ENCODE measurements around the gene ELF4.

Gene ELF4

GRCh38 chrX:130058652-130059051, 51.6 kb downstream of the ELF4 start:
- TF ChIP-seq POLR2AphosphoS5 (IDR thresholded peaks at IDR 0.05; ENCODE audit: low read depth, low read length) (no peak), TAF1 (IDR thresholded peaks at IDR 0.05; ENCODE audit: borderline replicate concordance, low read depth, low read length) (no peak), POLR2A (IDR thresholded peaks at IDR 0.05; ENCODE audit: low read depth, low read length) (no peak)
- no peak for FAIRE-seq
- no peak for DNase-seq (ENCODE audit: insufficient read length)

GRCh38 chrX:130057209-130057608, 53.1 kb downstream of the ELF4 start:
- no peak for TF ChIP-seq TAF1 (IDR thresholded peaks at IDR 0.05; ENCODE audit: borderline replicate concordance, low read depth, low read length)
- no peak for TF ChIP-seq POLR2A (IDR thresholded peaks at IDR 0.05; ENCODE audit: low read depth, low read length)
- no peak for TF ChIP-seq POLR2AphosphoS5 (IDR thresholded peaks at IDR 0.05; ENCODE audit: low read depth, low read length)
- no peak for FAIRE-seq
- DNase-seq (ENCODE audit: insufficient read length), result no peak

- no peak for DNase-seq (ENCODE audit: insufficient read length)
- FAIRE-seq, result no peak
- TF ChIP-seq POLR2AphosphoS5 (IDR thresholded peaks at IDR 0.05; ENCODE audit: low read depth, low read length) (no peak), TAF1 (IDR thresholded peaks at IDR 0.05; ENCODE audit: borderline replicate concordance, low read depth, low read length) (no peak), POLR2A (IDR thresholded peaks at IDR 0.05; ENCODE audit: low read depth, low read length) (no peak)
These were observed 54.4 kb downstream of the ELF4 start for GRCh38 chrX:130055899-130056298.

DNA sequence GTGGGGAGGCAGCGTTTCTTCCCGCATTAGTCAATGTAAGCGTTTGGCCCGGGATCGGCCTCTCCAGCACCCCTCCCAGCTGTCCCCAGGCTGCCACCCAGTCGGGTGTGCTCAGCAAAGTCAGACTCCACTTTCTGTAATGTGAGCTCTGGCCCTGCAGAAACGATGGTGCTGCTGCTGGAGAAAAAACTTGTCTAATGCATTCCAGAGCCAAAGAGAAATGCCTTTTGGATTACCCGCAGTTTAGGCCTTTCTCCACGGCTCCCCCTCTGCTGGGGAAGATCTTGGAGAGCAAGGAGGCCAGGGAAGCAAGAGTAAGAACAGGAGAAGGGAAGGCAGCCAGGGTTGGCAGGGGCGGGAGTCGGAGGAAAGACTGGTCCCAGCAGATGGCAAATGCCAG, 55.2 kb downstream of the ELF4 start:
- no peak for TF ChIP-seq POLR2A (IDR thresholded peaks at IDR 0.05; ENCODE audit: low read depth, low read length)
- FAIRE-seq (no peak), DNase-seq (ENCODE audit: insufficient read length) (no peak)

GRCh38 chrX:130053236-130053635, 57.1 kb downstream of the ELF4 start:
- DNase-seq (ENCODE audit: insufficient read length) (no peak), FAIRE-seq (no peak)
- TF ChIP-seq POLR2A (IDR thresholded peaks at IDR 0.05; ENCODE audit: low read depth, low read length), result no peak
- no peak for TF ChIP-seq TAF1 (IDR thresholded peaks at IDR 0.05; ENCODE audit: borderline replicate concordance, low read depth, low read length)
- no peak for TF ChIP-seq POLR2AphosphoS5 (IDR thresholded peaks at IDR 0.05; ENCODE audit: low read depth, low read length)

DNA sequence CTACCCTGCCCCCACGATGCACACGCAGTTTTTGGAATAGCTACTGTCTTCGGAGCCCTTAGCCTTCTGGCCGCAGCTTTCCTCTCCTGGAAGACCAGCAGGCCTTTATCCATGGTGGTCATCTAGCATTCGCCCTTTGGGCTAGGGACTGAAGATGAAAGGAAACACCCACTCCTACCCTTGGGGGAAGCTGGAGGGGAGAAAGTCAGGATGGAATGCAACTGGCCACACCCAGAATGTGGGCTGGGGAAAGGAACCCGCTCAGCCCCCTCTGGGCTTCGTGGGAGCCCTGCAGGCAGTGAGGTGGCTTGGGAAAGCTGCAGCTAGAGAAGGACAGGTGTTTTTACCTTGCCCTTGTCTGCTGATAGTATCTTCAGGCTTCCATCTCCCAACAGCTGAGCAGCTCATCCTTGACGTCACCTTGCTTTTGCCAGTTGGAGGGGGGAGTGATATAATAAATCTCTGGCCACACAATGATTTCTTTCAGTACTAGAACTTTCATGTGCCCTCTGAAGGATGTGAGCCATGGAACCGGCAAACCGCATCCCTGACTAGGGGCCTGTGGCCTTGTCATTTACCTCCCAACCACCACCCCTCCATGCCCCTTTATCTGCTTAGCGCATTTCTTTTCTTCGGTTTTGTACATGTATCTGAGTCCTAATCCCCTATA, 59.0 kb downstream of the ELF4 start:
- DNase-seq (ENCODE audit: insufficient read length) (no peak), FAIRE-seq (no peak)
- no peak for TF ChIP-seq TAF1 (IDR thresholded peaks at IDR 0.05; ENCODE audit: borderline replicate concordance, low read depth, low read length)
- TF ChIP-seq POLR2A (IDR thresholded peaks at IDR 0.05; ENCODE audit: low read depth, low read length), result no peak
- TF ChIP-seq POLR2AphosphoS5 (IDR thresholded peaks at IDR 0.05; ENCODE audit: low read depth, low read length), result no peak

DNA sequence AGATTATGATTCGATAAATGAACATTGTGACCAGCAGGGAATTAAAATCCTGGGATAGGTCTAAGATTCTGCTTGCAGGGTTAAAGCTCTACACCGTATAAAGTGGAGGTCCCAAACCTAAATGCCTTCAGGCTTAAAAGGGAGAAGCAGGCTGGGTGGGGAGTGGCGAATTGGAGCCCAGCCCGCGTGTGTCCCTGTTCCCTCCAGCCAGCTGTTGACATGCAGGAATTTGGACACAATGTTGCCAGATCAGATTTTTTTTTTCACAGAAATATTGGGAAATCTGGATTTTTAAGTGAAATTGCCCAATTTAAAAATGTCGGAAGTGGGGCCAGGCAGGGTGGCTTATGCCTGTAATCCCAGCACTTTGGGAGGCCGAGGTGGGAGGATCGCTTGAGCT, 60.5 kb downstream of the ELF4 start:
- DNase-seq (ENCODE audit: insufficient read length), result no peak
- TF ChIP-seq POLR2A (IDR thresholded peaks at IDR 0.05; ENCODE audit: low read depth, low read length) (no peak), POLR2AphosphoS5 (IDR thresholded peaks at IDR 0.05; ENCODE audit: low read depth, low read length) (no peak), TAF1 (IDR thresholded peaks at IDR 0.05; ENCODE audit: borderline replicate concordance, low read depth, low read length) (no peak)
- no peak for FAIRE-seq

- TF ChIP-seq POLR2AphosphoS5 (IDR thresholded peaks at IDR 0.05; ENCODE audit: low read depth, low read length) (no peak), POLR2A (IDR thresholded peaks at IDR 0.05; ENCODE audit: low read depth, low read length) (no peak), TAF1 (IDR thresholded peaks at IDR 0.05; ENCODE audit: borderline replicate concordance, low read depth, low read length) (no peak)
- FAIRE-seq (no peak), DNase-seq (ENCODE audit: insufficient read length) (no peak)
These were observed 61.5 kb downstream of the ELF4 start for GRCh38 chrX:130048686-130049222.

GRCh38 chrX:130047416-130047815, 62.9 kb downstream of the ELF4 start:
- no peak for TF ChIP-seq POLR2AphosphoS5 (IDR thresholded peaks at IDR 0.05; ENCODE audit: low read depth, low read length)
- no peak for TF ChIP-seq TAF1 (IDR thresholded peaks at IDR 0.05; ENCODE audit: borderline replicate concordance, low read depth, low read length)
- no peak for TF ChIP-seq POLR2A (IDR thresholded peaks at IDR 0.05; ENCODE audit: low read depth, low read length)
- DNase-seq (ENCODE audit: insufficient read length), result no peak
- no peak for FAIRE-seq

DNA sequence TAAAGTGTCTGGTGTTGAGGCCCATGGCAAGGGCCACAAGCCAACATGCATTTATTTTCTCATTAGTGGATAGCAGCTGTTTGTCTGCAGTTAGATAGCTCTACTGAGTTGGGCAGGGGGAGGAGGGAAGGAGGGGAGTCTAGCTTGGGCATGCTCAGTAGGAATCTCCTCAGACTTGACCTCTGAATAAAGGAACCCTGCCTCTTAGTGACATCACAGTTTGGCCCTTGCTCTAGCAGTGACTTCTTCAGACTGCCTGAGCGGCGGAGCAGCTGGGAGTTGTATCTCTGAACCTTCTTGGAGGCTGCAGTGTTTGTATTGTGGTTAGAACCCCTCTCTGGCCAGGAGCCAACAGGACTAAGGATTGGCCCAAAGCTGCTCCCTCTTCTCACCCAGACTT, 70.5 kb downstream of the ELF4 start:
- no peak for TF ChIP-seq TAF1 (IDR thresholded peaks at IDR 0.05; ENCODE audit: borderline replicate concordance, low read depth, low read length)
- TF ChIP-seq POLR2A (IDR thresholded peaks at IDR 0.05; ENCODE audit: low read depth, low read length), result no peak
- no peak for TF ChIP-seq POLR2AphosphoS5 (IDR thresholded peaks at IDR 0.05; ENCODE audit: low read depth, low read length)
- DNase-seq (ENCODE audit: insufficient read length) (no peak), FAIRE-seq (no peak)

GRCh38 chrX:130034178-130034577, 76.1 kb downstream of the ELF4 start:
- TF ChIP-seq POLR2A (IDR thresholded peaks at IDR 0.05; ENCODE audit: low read depth, low read length) (no peak), TAF1 (IDR thresholded peaks at IDR 0.05; ENCODE audit: borderline replicate concordance, low read depth, low read length) (no peak), POLR2AphosphoS5 (IDR thresholded peaks at IDR 0.05; ENCODE audit: low read depth, low read length) (no peak)
- no peak for DNase-seq (ENCODE audit: insufficient read length)
- FAIRE-seq, result peak; percentile 9

DNA sequence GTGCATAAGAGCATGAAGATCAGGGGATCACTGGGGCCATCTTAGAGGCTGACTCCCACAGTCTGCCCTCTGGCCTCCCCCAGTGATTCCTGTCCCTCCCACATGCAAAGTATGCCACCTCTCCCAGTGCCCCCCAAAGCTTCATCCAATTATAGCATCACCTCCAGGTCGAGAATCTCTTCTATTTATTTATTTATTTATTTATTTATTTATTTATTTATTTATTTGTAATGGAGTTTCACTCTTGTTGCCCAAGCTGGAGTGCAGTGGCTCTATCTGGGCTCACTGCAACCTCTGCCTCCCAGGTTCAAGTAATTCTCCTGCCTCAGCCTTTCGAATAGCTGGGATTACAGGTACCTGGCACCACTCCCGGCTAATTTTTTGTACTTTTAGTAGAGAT, 77.7 kb downstream of the ELF4 start:
- FAIRE-seq (no peak), DNase-seq (ENCODE audit: insufficient read length) (no peak)

More for the DNA sequence above, 77.7 kb downstream of the ELF4 start:
- TF ChIP-seq TAF1 (IDR thresholded peaks at IDR 0.05; ENCODE audit: borderline replicate concordance, low read depth, low read length), result no peak
- TF ChIP-seq POLR2A (IDR thresholded peaks at IDR 0.05; ENCODE audit: low read depth, low read length), result no peak
- no peak for TF ChIP-seq POLR2AphosphoS5 (IDR thresholded peaks at IDR 0.05; ENCODE audit: low read depth, low read length)

Measured in GM12892 (cell line).